ENCODE results near the gene DOLK.
A peak's percentile ranks its signal among the peaks of the same experiment; 100 is the strongest.
"Not testable (repeated sequence)": the region's sequence is repeated elsewhere in the genome, so short reads cannot be mapped to it uniquely, and the experiment has no call there.

DOLK gene

GRCh38 chr9:128947527-128948301 lies at the start of gene DOLK, which contains the start of gene NUP188:
TSS of gene DOLK (minus strand) at chr9:128947603. CDS start at chr9:128947303, 300 bp downstream.
TSS of gene NUP188 (plus strand) at chr9:128947699. CDS start at chr9:128947720, 21 bp downstream.
- peak; percentile 98 for DNase-seq (ENCODE audit: low read depth)

- no peak for DNase-seq (ENCODE audit: low read depth)
These were observed 48.4 kb upstream of the DOLK start for GRCh38 chr9:128995791-128996190.

GRCh38 chr9:128992995-128993394 lies 45.6 kb upstream of the DOLK start:
- no peak for DNase-seq (ENCODE audit: low read depth)

GRCh38 chr9:128987805-128988204 lies 40.4 kb upstream of the DOLK start:
- DNase-seq (ENCODE audit: low read depth) = no peak

GRCh38 chr9:128986671-128987070 lies 39.3 kb upstream of the DOLK start:
- no peak for DNase-seq (ENCODE audit: low read depth)

- no peak for DNase-seq (ENCODE audit: low read depth)
These were observed 36.1 kb upstream of the DOLK start for GRCh38 chr9:128983536-128983935.

GRCh38 chr9:128979111-128979510 lies 31.7 kb upstream of the DOLK start:
- DNase-seq (ENCODE audit: low read depth) = no peak

- DNase-seq (ENCODE audit: low read depth) = no peak
These were observed 25.6 kb upstream of the DOLK start for GRCh38 chr9:128972956-128973355.

GRCh38 chr9:128969491-128969890 lies 22.1 kb upstream of the DOLK start:
- no peak for DNase-seq (ENCODE audit: low read depth)

GRCh38 chr9:128961403-128961802 lies 14.0 kb upstream of the DOLK start:
- not testable (repeated sequence) for DNase-seq (ENCODE audit: low read depth)

GRCh38 chr9:128947277-128947526 lies 201 bp downstream of the DOLK start:
- no peak for DNase-seq (ENCODE audit: low read depth)

GRCh38 chr9:128946571-128947276 lies 679 bp downstream of the DOLK start:
- DNase-seq (ENCODE audit: low read depth) = no peak

- no peak for DNase-seq (ENCODE audit: low read depth)
These were observed 1.5 kb downstream of the DOLK start for GRCh38 chr9:128945798-128946501.

GRCh38 chr9:128944966-128945365 lies 2.4 kb downstream of the DOLK start:
- DNase-seq (ENCODE audit: low read depth) = not testable (repeated sequence)

- DNase-seq (ENCODE audit: low read depth) = no peak
These were observed 3.4 kb downstream of the DOLK start for GRCh38 chr9:128943832-128944620.

- no peak for DNase-seq (ENCODE audit: low read depth)
These were observed 6.3 kb downstream of the DOLK start for GRCh38 chr9:128940946-128941755.

GRCh38 chr9:128940271-128940921 lies 7.0 kb downstream of the DOLK start:
- DNase-seq (ENCODE audit: low read depth) = no peak

- DNase-seq (ENCODE audit: low read depth) = no peak
These were observed 9.9 kb downstream of the DOLK start for GRCh38 chr9:128937310-128938165.

- no peak for DNase-seq (ENCODE audit: low read depth)
These were observed 11.1 kb downstream of the DOLK start for GRCh38 chr9:128936171-128936865.
